Fibroblast of pulmonary artery (primary cell): Measurements from ENCODE around the gene SPG21.
A peak's percentile ranks its signal among the peaks of the same experiment; 100 is the strongest.
"Not testable (repeated sequence)": the region's sequence is repeated elsewhere in the genome, so short reads cannot be mapped to it uniquely, and the experiment has no call there.

Experiments used
- DNase-seq: peaks from one replicate; pipeline ENCODE4 v3.0.0-alpha.2; 2010; ENCODE audit warnings: low read depth
- H3K4me3 ChIP-seq: replicated peaks from 2 replicates; pipeline ENCODE4 v1.5.1; 2011; ENCODE audit warnings: low read depth, mild to moderate bottlenecking, control low read depth, low read length, moderate library complexity
- TF ChIP-seq, protein P1 (sequence below): IDR thresholded peaks from 2 replicates; pipeline ENCODE4 v1.5.1; 2011; ENCODE audit warnings: mild to moderate bottlenecking, control low read depth, low read length, inconsistent platforms; ENCODE audit errors: missing control alignments

Gene SPG21

DNA sequence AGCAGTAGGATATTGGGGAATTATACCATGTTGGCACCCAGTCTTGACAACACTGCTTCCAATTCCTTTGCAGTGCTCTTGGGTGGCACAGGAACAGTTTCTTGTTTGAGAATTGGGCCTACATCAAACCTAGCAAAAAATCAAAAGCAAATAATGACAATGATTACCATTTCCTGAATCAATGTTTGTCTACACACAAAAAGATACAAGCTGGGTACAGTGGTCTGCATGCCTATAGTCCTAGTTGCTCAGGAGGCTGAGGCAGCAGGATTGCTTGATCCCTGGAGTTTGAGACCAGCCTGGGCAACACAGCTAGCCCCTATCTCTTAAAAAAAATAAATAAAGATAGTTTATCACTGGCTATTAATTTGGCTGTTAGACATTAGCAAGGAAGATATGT lies 31.8 kb upstream of the SPG21 start:
- no peak overlapping the region for H3K4me3 ChIP-seq
- DNase-seq = no peak
- TF ChIP-seq, protein P1, sequence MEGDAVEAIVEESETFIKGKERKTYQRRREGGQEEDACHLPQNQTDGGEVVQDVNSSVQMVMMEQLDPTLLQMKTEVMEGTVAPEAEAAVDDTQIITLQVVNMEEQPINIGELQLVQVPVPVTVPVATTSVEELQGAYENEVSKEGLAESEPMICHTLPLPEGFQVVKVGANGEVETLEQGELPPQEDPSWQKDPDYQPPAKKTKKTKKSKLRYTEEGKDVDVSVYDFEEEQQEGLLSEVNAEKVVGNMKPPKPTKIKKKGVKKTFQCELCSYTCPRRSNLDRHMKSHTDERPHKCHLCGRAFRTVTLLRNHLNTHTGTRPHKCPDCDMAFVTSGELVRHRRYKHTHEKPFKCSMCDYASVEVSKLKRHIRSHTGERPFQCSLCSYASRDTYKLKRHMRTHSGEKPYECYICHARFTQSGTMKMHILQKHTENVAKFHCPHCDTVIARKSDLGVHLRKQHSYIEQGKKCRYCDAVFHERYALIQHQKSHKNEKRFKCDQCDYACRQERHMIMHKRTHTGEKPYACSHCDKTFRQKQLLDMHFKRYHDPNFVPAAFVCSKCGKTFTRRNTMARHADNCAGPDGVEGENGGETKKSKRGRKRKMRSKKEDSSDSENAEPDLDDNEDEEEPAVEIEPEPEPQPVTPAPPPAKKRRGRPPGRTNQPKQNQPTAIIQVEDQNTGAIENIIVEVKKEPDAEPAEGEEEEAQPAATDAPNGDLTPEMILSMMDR = no peak

DNA sequence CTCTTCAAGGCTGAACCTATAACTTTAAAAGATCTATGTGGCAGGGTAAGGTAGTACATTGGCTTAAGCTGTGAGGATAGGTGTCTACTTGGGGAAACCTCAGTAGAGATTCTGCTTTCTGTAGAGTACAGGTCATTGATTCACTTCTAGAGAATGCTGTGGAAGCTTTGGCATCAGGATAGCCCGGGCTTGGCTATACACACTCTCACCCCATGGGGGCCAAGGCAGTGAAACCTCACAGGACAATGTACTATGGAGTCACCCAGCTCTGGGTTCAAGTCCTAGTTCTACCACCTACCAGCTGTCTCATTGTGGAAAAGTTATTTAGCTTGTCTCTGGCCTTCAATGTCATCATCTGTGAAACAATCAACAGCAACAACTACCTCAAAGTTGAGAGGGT lies 30.7 kb upstream of the SPG21 start:
- DNase-seq = no peak
- H3K4me3 ChIP-seq = no peak overlapping the region
- TF ChIP-seq, protein P1 = no peak

DNA sequence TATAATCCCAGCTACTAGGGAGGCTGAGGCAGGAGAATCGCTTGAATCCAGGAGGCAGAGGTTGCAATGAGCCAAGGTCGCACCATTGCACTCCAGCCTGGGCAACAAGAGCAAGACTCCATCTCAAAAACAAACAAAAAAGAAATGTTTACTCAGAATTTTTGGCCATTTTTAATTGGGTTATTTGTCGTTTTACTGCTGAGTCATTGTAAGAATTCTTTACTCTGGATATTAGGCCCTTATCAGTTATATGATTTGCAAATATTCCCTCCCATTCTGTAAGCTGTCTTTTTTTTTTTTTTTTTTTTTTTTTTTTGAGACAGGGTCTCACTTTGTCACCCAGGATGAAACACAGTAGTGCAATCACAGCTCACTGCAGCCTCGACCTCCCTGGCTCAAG lies 21.5 kb upstream of the SPG21 start:
- DNase-seq, H3K4me3 ChIP-seq: not testable (repeated sequence)

DNA sequence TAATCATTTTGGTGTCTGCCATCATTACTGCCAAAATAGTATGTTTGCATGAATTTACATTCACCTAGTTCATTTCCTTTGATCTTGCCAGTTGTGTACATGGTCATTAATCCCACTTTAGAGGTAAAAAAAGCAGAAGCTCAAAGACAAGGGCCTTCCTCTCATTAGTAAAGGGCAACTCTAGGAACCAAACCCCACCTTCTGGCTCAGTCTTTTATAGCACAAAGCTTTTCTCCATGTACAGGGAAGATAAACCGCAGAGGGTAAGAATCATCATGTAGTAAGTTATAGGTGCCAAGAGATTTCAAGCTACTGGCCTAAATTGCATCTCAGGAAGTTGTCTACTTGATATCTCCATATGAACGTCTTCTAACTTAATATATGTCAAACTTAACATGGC lies 19.3 kb upstream of the SPG21 start:
- H3K4me3 ChIP-seq = no peak overlapping the region
- TF ChIP-seq, protein P1 = peak; percentile 22
- no peak for DNase-seq

DNA sequence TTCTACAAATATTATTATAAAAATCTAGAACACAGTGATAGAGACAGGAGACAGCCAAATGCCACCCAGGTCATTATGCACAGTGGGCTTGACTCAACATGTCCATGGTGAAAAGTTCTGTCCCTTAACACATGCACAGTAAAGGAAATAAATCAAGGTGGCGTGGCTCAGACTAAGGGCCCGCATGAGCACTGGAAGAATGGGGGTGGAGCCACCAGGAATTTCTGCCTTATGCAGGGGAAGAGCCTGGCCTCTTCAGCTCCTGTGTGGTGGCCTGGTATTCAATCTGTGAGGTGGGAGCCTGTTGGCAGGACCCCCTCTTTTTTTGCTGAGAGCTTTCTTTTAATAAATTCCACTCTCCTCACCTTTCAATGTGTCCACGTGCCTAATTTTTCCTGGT lies 17.2 kb upstream of the SPG21 start:
- TF ChIP-seq, protein P1 = no peak
- H3K4me3 ChIP-seq = no peak overlapping the region
- DNase-seq = no peak

DNA sequence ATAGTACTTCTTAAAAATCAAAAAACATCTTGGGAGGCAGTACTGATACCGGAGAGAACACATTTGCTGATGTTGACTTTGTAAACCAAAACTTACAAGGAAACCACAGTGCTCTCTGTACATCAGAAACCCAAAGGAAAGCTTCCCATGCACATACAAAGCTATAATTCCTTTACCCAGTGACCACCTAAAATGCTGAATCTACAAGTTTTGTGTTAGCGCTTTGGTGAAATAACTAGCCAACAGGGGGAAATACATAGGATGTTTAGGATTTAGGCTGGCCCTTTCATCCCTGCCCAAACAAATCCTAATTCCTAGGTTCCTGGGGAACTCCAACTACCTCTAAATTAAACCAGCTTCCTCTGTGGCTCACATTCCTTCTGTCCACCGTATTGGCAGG lies 15.3 kb upstream of the SPG21 start:
- no peak overlapping the region for H3K4me3 ChIP-seq
- TF ChIP-seq, protein P1 = no peak
- DNase-seq = no peak

DNA sequence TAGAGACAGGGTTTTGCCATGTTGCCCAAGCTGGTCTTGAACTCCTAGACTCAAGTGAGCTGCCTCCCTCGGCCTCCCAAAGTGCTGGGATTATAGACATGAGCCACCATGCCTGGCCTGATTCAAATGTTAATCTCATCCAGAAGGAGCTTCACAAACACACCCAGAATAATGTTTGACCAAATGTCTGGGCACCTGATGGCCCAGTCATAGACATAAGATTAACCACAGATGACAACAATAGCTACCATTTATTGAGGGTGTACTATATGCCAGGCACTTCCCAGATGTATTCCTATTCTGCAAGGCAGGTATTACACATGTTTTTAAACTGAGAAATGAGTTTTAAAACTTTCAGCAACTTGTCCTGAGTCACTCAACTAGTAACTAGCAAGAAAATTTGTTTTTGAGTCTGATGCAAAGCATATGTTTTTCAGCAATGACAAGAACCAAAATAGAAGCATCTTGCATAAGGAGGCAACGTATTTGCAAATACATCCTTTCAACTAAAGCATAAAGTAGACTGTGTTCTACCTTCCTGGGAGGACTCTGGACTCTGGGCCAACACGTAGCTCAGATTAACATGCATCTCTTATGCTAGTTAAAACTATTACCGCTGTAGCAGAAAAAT lies 8.1 kb upstream of the SPG21 start:
- TF ChIP-seq, protein P1 = no peak
- H3K4me3 ChIP-seq = no peak overlapping the region
- DNase-seq = no peak
